Adrenal gland (tissue), 12 donors: ENCODE data around the gene RBM23. TPM values are rescaled to one million over a fixed set of nuclear protein-coding genes. Genes with fewer than 3 reads are reported as not detected.

Experiments used
- DNase-seq, 7 donors: peaks; one replicate each; pipeline ENCODE4 v3.0.0-alpha.2; 2019 to 2020
- H3K27ac ChIP-seq, 5 donors: fragments of 200-600 bp; sonication (generic) in 4 of 5; 1 replicate in 3 of 5; 2 replicates in 2 of 5; pipeline versions ENCODE4 v1.5.1 to v1.8.0; 2016 to 2020; ENCODE audit warnings: mild to moderate bottlenecking in 1 of 5
- H3K27me3 ChIP-seq: fragments of 200-600 bp; 2 replicates; pipeline ENCODE4 v1.8.0; 2021
- H3K36me3 ChIP-seq, 2 donors: fragments of 200-600 bp; replicated peaks in 1 of 2; 1 replicate in 1 of 2; 2 replicates in 1 of 2; pipeline versions ENCODE4 v1.5.1 to v1.8.0; 2018 to 2022
- H3K4me1 ChIP-seq, 2 donors: fragments of 200-600 bp; replicated peaks in 1 of 2; 1 replicate in 1 of 2; 2 replicates in 1 of 2; pipeline versions ENCODE4 v1.5.1 to v1.8.0; 2018 to 2021
- H3K4me3 ChIP-seq, 4 donors: fragments of 200-600 bp; sonication (generic) in 3 of 4; one replicate each; pipeline ENCODE4 v1.5.1; 2016 to 2018
- H3K9me3 ChIP-seq, 3 donors: fragments of 200-600 bp; sonication (generic) in 1 of 3; replicated peaks in 1 of 3; 1 replicate in 2 of 3; 2 replicates in 1 of 3; pipeline versions ENCODE4 v1.5.1 to v1.8.0; 2016 to 2021
- POLR2A ChIP-seq, 2 donors: fragments of 450-650 bp; IDR thresholded peaks; one replicate each; pipeline ENCODE4 v1.6.1; 2017; ENCODE audit warnings: antibody characterized with exemption in 2 of 2, mild to moderate bottlenecking in 2 of 2, moderate library complexity in 1 of 2
- WGBS, 4 donors: extraction: QIAGEN DNeasy Blood & Tissue Kit in 2 of 4; methylation state at CpG; one replicate each; pipeline versions ENCODE4 v1.1.5 to v1.1.7; 2013 to 2017; 5-methylcytosine and 5-hydroxymethylcytosine counted together
- intact Hi-C, 2 donors: fragments of 100-400 bp; cut with DNase I; formaldehyde crosslinking; loops; one replicate each; pipeline versions ENCODE4 v1.14.1 to v1.15.0; 2022 to 2023
- polyA plus RNA-seq, 3 donors: library from polyadenylated mRNA; stranded (reverse); fragments of 200-250 nt in 2 of 3; fragments of 350-450 nt in 1 of 3; fragmentation: Illumina TruSeq in 1 of 3; extraction: RNeasy Lipid Tissue Mini Kit (QIAGEN cat#74804) in 1 of 3; gene quantifications; one replicate each; pipeline ENCODE4 v1.2.3, GENCODE V29; 2013 to 2014
- total RNA-seq, 9 donors: library from RNA; depleted of rRNA in 4 of 9; stranded (reverse); fragments of >200 nt in 4 of 9; fragments of 120-200 nt in 1 of 9; fragmentation: NEBNext Ultra II Directional in 1 of 9; extraction: Animal tissue kit (Norgen Biotek cat#: 25700) in 1 of 9; gene quantifications; one replicate each; pipeline versions ENCODE4 v1.1.0 to v1.2.4, GENCODE V29; 2013 to 2023
- TF ChIP-seq, protein P1 (sequence below), 6 experiments: fragments of 450-650 bp in 4 of 6; fragments of 200-600 bp in 2 of 6; sonication (generic) in 1 of 6; IDR thresholded peaks; 1 replicate in 5 of 6; 2 replicates in 1 of 6; pipeline versions ENCODE4 v1.5.1 to v1.8.0; 2016 to 2021; ENCODE audit warnings: antibody characterized with exemption in 6 of 6, mild to moderate bottlenecking in 2 of 6, moderate library complexity in 1 of 6
- donor health status: healthy with polysubstance abuse.
- donor health status: Bipolar disorder and iron deficiency.
- donor health status: DM: yes; HTN: yes; CAD: no.
- donor health status: DM: no; HTN: no; CAD: no.
- donor health status: DM: no; HTN: no; CAD: no.
- donor health status: DM: yes; HTN: yes; CAD: no.

The RBM23 gene
- total and polyA plus RNA-seq, 12 donors = 39.5 to 1,877 (median 80.1) TPM

DNA sequence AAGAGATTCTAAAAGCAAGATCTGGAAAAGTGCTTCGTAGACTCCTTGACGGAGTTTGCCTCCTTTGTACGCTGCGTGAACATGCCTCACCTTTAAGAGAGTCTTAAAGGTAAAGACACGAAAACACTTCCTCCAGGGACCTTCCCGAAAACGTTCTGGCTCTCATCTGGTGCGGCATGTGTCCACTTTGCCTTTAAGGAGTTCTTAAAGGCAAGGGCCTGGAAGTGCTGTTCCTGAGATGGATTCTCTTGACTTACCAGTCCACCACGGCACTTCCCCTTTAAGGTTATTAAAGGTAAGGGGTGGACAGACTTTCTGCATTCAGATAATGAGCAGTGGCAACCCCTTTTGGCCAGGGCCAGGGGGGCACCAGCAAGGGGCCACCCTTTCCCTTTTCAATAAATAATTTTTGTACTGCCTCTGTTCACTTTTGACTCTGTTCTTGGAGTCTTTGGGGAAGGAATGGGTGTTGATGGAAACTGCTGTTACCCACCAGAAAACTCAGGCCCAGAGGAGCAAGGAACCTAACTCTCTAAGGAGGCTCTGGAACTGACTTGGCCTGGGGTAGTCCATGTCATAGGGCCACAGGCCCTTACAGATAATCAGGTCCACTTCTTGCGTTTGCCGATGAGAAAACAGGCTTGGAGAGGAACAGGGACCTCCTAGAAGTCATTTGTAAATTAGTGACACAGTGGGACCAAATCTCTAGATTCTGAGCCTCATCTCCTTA is 31.5 kb downstream of the RBM23 start:
- intact Hi-C loops = no loop called here
- Histone ChIP-seq H3K36me3 (no peaks in the 10 kb centered on the region), H3K9me3 (no peaks in the 10 kb centered on the region), H3K27me3 (no peaks in the 10 kb centered on the region), H3K4me1 (peaks cover 0 to 9% of the 10 kb centered on the region in 2 donors), H3K4me3 (peak overlapping the region in 3 of 4 donors; percentile 22 to 64 (median 35)), H3K27ac (peak overlapping the region in 3 of 5 donors; percentile 7 to 81 (median 66))
- WGBS, 4 donors = 17 to 38% (median 26%) methylated on average over 10 to 11 of the region's 11 CpGs
- TF ChIP-seq, protein P1, sequence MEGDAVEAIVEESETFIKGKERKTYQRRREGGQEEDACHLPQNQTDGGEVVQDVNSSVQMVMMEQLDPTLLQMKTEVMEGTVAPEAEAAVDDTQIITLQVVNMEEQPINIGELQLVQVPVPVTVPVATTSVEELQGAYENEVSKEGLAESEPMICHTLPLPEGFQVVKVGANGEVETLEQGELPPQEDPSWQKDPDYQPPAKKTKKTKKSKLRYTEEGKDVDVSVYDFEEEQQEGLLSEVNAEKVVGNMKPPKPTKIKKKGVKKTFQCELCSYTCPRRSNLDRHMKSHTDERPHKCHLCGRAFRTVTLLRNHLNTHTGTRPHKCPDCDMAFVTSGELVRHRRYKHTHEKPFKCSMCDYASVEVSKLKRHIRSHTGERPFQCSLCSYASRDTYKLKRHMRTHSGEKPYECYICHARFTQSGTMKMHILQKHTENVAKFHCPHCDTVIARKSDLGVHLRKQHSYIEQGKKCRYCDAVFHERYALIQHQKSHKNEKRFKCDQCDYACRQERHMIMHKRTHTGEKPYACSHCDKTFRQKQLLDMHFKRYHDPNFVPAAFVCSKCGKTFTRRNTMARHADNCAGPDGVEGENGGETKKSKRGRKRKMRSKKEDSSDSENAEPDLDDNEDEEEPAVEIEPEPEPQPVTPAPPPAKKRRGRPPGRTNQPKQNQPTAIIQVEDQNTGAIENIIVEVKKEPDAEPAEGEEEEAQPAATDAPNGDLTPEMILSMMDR (IDR thresholded peaks at IDR 0.05) = no peak
- TF ChIP-seq POLR2A (IDR thresholded peaks at IDR 0.05) = no peak
- peak in 6 of 7 donors; percentile 71 to 89 (median 78) for DNase-seq

DNA sequence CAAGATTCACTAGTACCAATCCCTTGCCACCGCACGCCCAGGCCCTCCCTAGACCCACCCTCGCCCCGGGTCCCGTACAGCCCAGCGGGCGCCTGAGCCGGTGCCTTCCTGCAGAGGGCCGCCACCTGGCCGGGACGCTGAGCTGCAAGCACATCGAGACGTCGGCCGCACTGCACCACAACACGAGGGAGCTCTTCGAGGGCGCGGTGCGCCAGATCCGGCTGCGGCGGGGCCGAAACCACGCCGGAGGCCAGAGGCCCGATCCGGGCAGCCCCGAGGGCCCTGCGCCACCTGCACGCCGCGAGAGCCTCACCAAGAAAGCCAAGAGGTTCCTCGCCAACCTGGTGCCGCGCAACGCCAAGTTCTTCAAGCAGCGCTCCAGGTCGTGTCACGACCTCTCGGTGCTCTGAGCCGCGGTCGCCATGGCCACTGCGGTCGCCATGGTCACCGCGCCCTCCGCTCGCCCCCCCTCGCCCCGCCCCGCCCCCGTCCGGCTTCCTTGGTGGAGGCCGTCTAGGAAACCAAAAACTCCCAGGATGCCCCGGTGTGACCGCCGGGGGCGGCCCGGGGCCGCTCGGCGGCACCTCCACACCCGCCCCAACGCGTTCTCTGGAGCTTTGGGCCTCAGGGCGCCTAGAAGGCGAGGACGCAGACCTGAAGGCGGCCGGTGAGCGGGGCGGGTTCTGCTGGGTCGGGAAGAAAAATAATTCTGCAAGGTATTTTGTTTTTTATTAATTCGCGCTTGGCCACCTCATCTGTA is 32.3 kb downstream of the RBM23 start:
- Histone ChIP-seq H3K27ac (peak overlapping the region in 3 of 5 donors; percentile 7 to 81 (median 66)), H3K4me1 (peaks cover 0 to 9% of the 10 kb centered on the region in 2 donors), H3K27me3 (no peaks in the 10 kb centered on the region), H3K36me3 (no peaks in the 10 kb centered on the region), H3K4me3 (peak overlapping the region in 3 of 4 donors; percentile 22 to 64 (median 35)), H3K9me3 (no peaks in the 10 kb centered on the region)
- TF ChIP-seq POLR2A (IDR thresholded peaks at IDR 0.05) = peak; percentile 21 to 24
- TF ChIP-seq, protein P1 (IDR thresholded peaks at IDR 0.05) = peak in 1 of 6 experiments; percentile 10
- 3 to 7% (median 5%) methylated on average over 26 to 77 of the region's 77 CpGs for WGBS, 4 donors
- intact Hi-C loops = no loop called here
- DNase-seq = peak; percentile 70 to 90 (median 80)

DNA sequence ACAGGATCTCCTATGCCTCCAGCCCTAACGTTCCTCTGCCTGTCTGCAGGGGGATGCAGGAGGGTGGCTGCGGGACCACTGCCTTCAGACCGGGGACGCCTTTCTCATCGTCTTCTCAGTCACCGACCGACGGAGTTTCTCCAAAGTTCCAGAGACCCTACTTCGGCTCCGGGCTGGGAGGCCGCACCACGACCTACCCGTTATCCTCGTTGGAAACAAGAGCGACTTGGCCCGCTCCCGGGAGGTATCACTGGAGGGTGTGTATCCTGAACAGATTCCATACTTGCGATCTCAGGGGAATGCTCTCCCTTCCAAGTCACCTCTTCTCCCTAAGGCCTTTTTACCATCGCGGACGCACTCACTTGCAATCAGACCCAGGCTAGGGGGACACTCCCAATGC is 33.0 kb downstream of the RBM23 start:
- Histone ChIP-seq H3K4me1 (peaks cover 0 to 9% of the 10 kb centered on the region in 2 donors), H3K4me3 (peak overlapping the region in 1 of 4 donors; percentile 64), H3K9me3 (no peaks in the 10 kb centered on the region), H3K27me3 (no peaks in the 10 kb centered on the region), H3K36me3 (no peaks in the 10 kb centered on the region), H3K27ac (peak overlapping the region in 1 of 5 donors; percentile 66)
- 91 to 95% (median 95%) methylated on average over 21 of the region's 21 CpGs for WGBS, 4 donors
- peak in 1 of 7 donors; percentile 32 for DNase-seq
- intact Hi-C loops = no loop called here
- TF ChIP-seq, protein P1 (IDR thresholded peaks at IDR 0.05) = no peak
- no peak for TF ChIP-seq POLR2A (IDR thresholded peaks at IDR 0.05)
